ENCODE results near the gene BCAP29.

DNA sequence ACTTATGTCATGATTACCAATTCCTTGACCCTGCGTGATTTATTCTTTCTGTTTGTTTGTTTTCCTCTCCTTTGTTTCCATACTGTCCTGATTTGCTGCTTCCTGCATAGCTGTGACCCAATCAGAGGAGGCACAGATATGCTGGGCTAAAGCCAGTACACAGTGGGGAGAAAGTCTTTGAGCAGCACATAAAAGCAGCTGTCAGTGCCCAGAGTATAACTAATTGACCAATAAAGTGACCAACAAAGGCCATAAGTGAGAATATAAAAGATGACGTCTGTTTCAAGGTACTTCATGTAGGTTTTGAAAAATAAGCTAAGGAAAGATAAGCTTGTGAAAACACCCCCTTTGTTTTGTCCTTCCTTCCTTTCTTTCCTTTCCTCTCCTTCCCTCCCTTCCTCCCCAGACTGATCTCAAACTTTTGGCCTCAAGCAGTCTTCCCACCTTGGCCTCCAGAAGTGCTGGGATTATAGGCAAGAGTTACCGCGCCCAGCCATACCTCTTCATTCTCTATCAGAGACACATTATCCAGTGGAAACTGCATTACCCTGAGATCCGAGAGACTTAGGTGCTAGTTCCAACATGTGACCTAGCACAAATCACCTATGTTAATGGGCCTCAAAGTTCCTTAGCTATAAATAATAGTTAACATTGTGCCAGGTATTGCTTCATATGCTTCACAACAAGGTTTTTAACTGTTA lies 17.0 kb downstream of the BCAP29 start:
- TF ChIP-seq, protein P1, sequence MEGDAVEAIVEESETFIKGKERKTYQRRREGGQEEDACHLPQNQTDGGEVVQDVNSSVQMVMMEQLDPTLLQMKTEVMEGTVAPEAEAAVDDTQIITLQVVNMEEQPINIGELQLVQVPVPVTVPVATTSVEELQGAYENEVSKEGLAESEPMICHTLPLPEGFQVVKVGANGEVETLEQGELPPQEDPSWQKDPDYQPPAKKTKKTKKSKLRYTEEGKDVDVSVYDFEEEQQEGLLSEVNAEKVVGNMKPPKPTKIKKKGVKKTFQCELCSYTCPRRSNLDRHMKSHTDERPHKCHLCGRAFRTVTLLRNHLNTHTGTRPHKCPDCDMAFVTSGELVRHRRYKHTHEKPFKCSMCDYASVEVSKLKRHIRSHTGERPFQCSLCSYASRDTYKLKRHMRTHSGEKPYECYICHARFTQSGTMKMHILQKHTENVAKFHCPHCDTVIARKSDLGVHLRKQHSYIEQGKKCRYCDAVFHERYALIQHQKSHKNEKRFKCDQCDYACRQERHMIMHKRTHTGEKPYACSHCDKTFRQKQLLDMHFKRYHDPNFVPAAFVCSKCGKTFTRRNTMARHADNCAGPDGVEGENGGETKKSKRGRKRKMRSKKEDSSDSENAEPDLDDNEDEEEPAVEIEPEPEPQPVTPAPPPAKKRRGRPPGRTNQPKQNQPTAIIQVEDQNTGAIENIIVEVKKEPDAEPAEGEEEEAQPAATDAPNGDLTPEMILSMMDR (IDR thresholded peaks at IDR 0.05): no peak
- TF ChIP-seq EP300 (IDR thresholded peaks at IDR 0.05): no peak
- no peak for TF ChIP-seq POLR2AphosphoS5 (IDR thresholded peaks at IDR 0.05)

Measured in upper lobe of left lung (tissue), 4 donors.